Left lung (tissue), 10 donors: ENCODE results near the gene UBE3A. TPM values are rescaled to one million over a fixed set of nuclear protein-coding genes. Genes with fewer than 3 reads are reported as not detected.
A peak's percentile ranks its signal among the peaks of the same experiment; 100 is the strongest.

Experiments used
- ATAC-seq: fragments of 200-7000 bp; cut with Tn5 transposase; one replicate; pipeline ENCODE4 v1.9.1; 2020; ENCODE audit warnings: moderate library complexity
- DNase-seq, 4 donors: peaks; one replicate each; pipeline ENCODE4 v3.0.0-alpha.2; 2013 to 2020
- H3K27ac ChIP-seq, 2 donors: fragments of 200-600 bp; sonication (generic) in 1 of 2; one replicate each; pipeline versions ENCODE4 v1.5.0 to v1.8.0; 2020 to 2021
- H3K27me3 ChIP-seq, 2 donors: fragments of 200-600 bp; sonication (generic) in 1 of 2; one replicate each; pipeline versions ENCODE4 v1.5.0 to v1.8.0; 2020 to 2021
- H3K36me3 ChIP-seq, 2 donors: fragments of 200-600 bp; sonication (generic) in 1 of 2; one replicate each; pipeline versions ENCODE4 v1.5.0 to v1.8.0; 2020 to 2021
- H3K4me1 ChIP-seq, 2 donors: fragments of 200-600 bp; one replicate each; pipeline ENCODE4 v1.8.0; 2021
- H3K4me3 ChIP-seq, 2 donors: fragments of 200-600 bp; sonication (generic) in 1 of 2; one replicate each; pipeline versions ENCODE4 v1.5.0 to v1.8.0; 2020 to 2021; ENCODE audit warnings: mild to moderate bottlenecking in 1 of 2
- H3K9me3 ChIP-seq, 2 donors: fragments of 200-600 bp; sonication (generic) in 1 of 2; one replicate each; pipeline versions ENCODE4 v1.5.0 to v1.8.0; 2020 to 2021
- CTCF ChIP-seq, 2 donors: fragments of 200-600 bp; sonication (generic) in 1 of 2; IDR thresholded peaks; one replicate each; pipeline versions ENCODE4 v1.5.0 to v1.8.0; 2021; ENCODE audit warnings: antibody characterized with exemption in 2 of 2
- intact Hi-C, 2 donors: fragments of 100-400 bp; cut with DNase I; formaldehyde crosslinking; loops; one replicate each; pipeline versions ENCODE4 v1.11.2 to v1.14.2; 2022
- polyA plus RNA-seq, 6 donors: library from polyadenylated mRNA; unstranded; fragments of 120-200 nt; gene quantifications; one replicate each; pipeline ENCODE4 v1.2.1, GENCODE V29; 2013; ENCODE audit not compliant: insufficient read length in 6 of 6
- total RNA-seq, 2 donors: library from RNA; stranded (reverse); fragmentation: NEBNext Ultra II Directional; extraction: Animal tissue kit (Norgen Biotek cat#: 25700); gene quantifications; one replicate each; pipeline ENCODE4 v1.2.1, GENCODE V29; 2021
- donor health status: DM: no; HTN: yes; CAD: no.
- donor health status: DM: no; HTN: no; CAD: no.

The UBE3A gene
- total and polyA plus RNA-seq, 8 donors, result 84.4 to 97.9 (median 90.3) TPM

- H3K4me3 ChIP-seq, result no peak overlapping the region
- H3K9me3 ChIP-seq, result peaks cover 0 to 8% of the 10 kb centered on the region in 2 donors
- peaks cover 0 to 27% of the 10 kb centered on the region in 2 donors for H3K4me1 ChIP-seq
- peaks cover 0 to 38% of the 10 kb centered on the region in 2 donors for H3K36me3 ChIP-seq
- peak in 1 of 4 donors; percentile 42 for DNase-seq
- no peaks in the 10 kb centered on the region for H3K27me3 ChIP-seq
- H3K27ac ChIP-seq, result peak overlapping the region in 1 of 2 donors; percentile 43
- intact Hi-C loops, result no loop called here
- no peak for TF ChIP-seq CTCF (IDR thresholded peaks at IDR 0.05)
- no peak for ATAC-seq
These were observed 36.5 kb downstream of the UBE3A start for GRCh38 chr15:25402342-25402741.

- ATAC-seq (no peak), DNase-seq (no peak)
- H3K36me3 ChIP-seq, result peaks cover 0 to 38% of the 10 kb centered on the region in 2 donors
- peak overlapping the region in 1 of 2 donors; percentile 43 for H3K27ac ChIP-seq
- peaks cover 0 to 8% of the 10 kb centered on the region in 2 donors for H3K9me3 ChIP-seq
- TF ChIP-seq CTCF (IDR thresholded peaks at IDR 0.05), result no peak
- no peaks in the 10 kb centered on the region for H3K27me3 ChIP-seq
- H3K4me1 ChIP-seq, result peaks cover 0 to 29% of the 10 kb centered on the region in 2 donors
- no peak overlapping the region for H3K4me3 ChIP-seq
- intact Hi-C loops, result no loop called here
These were observed 37.3 kb downstream of the UBE3A start for GRCh38 chr15:25401501-25401900.

GRCh38 chr15:25397100-25397499 lies 41.7 kb downstream of the UBE3A start:
- Histone ChIP-seq H3K27ac (no peak overlapping the region), H3K27me3 (no peaks in the 10 kb centered on the region), H3K4me1 (peaks cover 0 to 28% of the 10 kb centered on the region in 2 donors), H3K9me3 (peaks cover 0 to 6% of the 10 kb centered on the region in 2 donors), H3K4me3 (no peak overlapping the region), H3K36me3 (peaks cover 0 to 11% of the 10 kb centered on the region in 2 donors)
- intact Hi-C loops, result no loop called here
- TF ChIP-seq CTCF (IDR thresholded peaks at IDR 0.05), result no peak
- peak; percentile 63 for ATAC-seq
- no peak for DNase-seq

- no peak for DNase-seq
- no peak overlapping the region for H3K27ac ChIP-seq
- H3K36me3 ChIP-seq, result peaks cover 0 to 5% of the 10 kb centered on the region in 2 donors
- intact Hi-C loops, result no loop called here
- no peaks in the 10 kb centered on the region for H3K9me3 ChIP-seq
- no peak overlapping the region for H3K4me3 ChIP-seq
- no peak for ATAC-seq
- no peaks in the 10 kb centered on the region for H3K27me3 ChIP-seq
- TF ChIP-seq CTCF (IDR thresholded peaks at IDR 0.05), result no peak
- H3K4me1 ChIP-seq, result peaks cover 0 to 28% of the 10 kb centered on the region in 2 donors
These were observed 43.9 kb downstream of the UBE3A start for GRCh38 chr15:25394898-25395297.

GRCh38 chr15:25392806-25393205 lies 46.0 kb downstream of the UBE3A start:
- Histone ChIP-seq H3K4me3 (no peak overlapping the region), H3K27ac (peak overlapping the region in 1 of 2 donors; percentile 15), H3K9me3 (no peaks in the 10 kb centered on the region), H3K4me1 (peaks cover 0 to 28% of the 10 kb centered on the region in 2 donors), H3K36me3 (peaks cover 0 to 5% of the 10 kb centered on the region in 2 donors), H3K27me3 (no peaks in the 10 kb centered on the region)
- ATAC-seq (no peak), DNase-seq (no peak)
- intact Hi-C loops, result no loop called here
- TF ChIP-seq CTCF (IDR thresholded peaks at IDR 0.05), result no peak
